H9 (cell line): Measurements from ENCODE around the gene TBATA. TPM values are rescaled to one million over a fixed set of nuclear protein-coding genes. Genes with fewer than 3 reads are reported as not detected.

Experiments used
- DNase-seq: peaks from one replicate; pipeline ENCODE4 v3.0.0-alpha.2; 2017
- H2AFZ ChIP-seq: one replicate; pipeline ENCODE4 v1.6.1; 2013; ENCODE audit warnings: mild to moderate bottlenecking, low read length, control low read depth, moderate library complexity
- H2AK5ac ChIP-seq: 2 replicates; pipeline ENCODE4 v1.6.1; 2013; ENCODE audit warnings: low read length, control low read depth, mixed read lengths; ENCODE audit not compliant: insufficient read length
- H2BK120ac ChIP-seq: one replicate; pipeline ENCODE4 v1.6.1; 2013; ENCODE audit warnings: low read depth, mild to moderate bottlenecking, low read length, control low read depth, inconsistent platforms; ENCODE audit not compliant: poor library complexity, severe bottlenecking
- H2BK12ac ChIP-seq: 2 replicates; pipeline ENCODE4 v1.6.1; 2013; ENCODE audit warnings: low read length, control low read depth, mixed read lengths, low read depth; ENCODE audit not compliant: insufficient read length
- H2BK15ac ChIP-seq: 2 replicates; pipeline ENCODE4 v1.6.1; 2013; ENCODE audit warnings: low read depth, low read length, control low read depth
- H2BK20ac ChIP-seq: one replicate; pipeline ENCODE4 v1.6.1; 2013; ENCODE audit warnings: low read depth, mild to moderate bottlenecking, low read length, control low read depth, inconsistent platforms; ENCODE audit not compliant: poor library complexity, severe bottlenecking
- H2BK5ac ChIP-seq: 2 replicates; pipeline ENCODE4 v1.6.1; 2013; ENCODE audit warnings: low read length, control low read depth, mixed read lengths; ENCODE audit not compliant: insufficient read length
- H3K14ac ChIP-seq: 2 replicates; pipeline ENCODE4 v1.6.1; 2013; ENCODE audit warnings: low read length, control low read depth; ENCODE audit not compliant: insufficient read depth
- H3K18ac ChIP-seq: 2 replicates; pipeline ENCODE4 v1.6.1; 2013; ENCODE audit warnings: low read depth, mild to moderate bottlenecking, mixed read lengths, low read length, control low read depth; ENCODE audit not compliant: insufficient read length
- H3K23ac ChIP-seq: 2 replicates; pipeline ENCODE4 v1.6.1; 2013; ENCODE audit warnings: low read length, control low read depth, mixed read lengths, low read depth; ENCODE audit not compliant: insufficient read length
- H3K23me2 ChIP-seq: 2 replicates; pipeline ENCODE4 v1.6.1; 2013; ENCODE audit warnings: low read depth, mild to moderate bottlenecking, mixed read lengths, low read length, control low read depth; ENCODE audit not compliant: insufficient read length, poor library complexity, severe bottlenecking
- H3K27ac ChIP-seq: 2 replicates; pipeline ENCODE4 v1.5.1; 2013; ENCODE audit warnings: low read length, control low read depth, mixed read lengths, low read depth; ENCODE audit not compliant: insufficient read length
- H3K27me3 ChIP-seq: 2 replicates; pipeline ENCODE4 v1.6.1; 2013; ENCODE audit warnings: low read length, control low read depth, inconsistent platforms; ENCODE audit not compliant: insufficient read depth
- H3K4ac ChIP-seq: 2 replicates; pipeline ENCODE4 v1.6.1; 2013; ENCODE audit warnings: low read depth, mild to moderate bottlenecking, control low read depth, inconsistent platforms, low read length, moderate library complexity
- H3K4me1 ChIP-seq: 2 replicates; pipeline ENCODE4 v1.6.1; 2013; ENCODE audit warnings: low read length, control low read depth, inconsistent platforms; ENCODE audit not compliant: insufficient read depth
- H3K4me2 ChIP-seq: 2 replicates; pipeline ENCODE4 v1.6.1; 2013; ENCODE audit warnings: low read length, control low read depth, mixed read lengths; ENCODE audit not compliant: insufficient read length, insufficient read depth
- H3K56ac ChIP-seq: 2 replicates; pipeline ENCODE4 v1.6.1; 2013; ENCODE audit warnings: low read depth, mild to moderate bottlenecking, mixed read lengths, low read length, control low read depth; ENCODE audit not compliant: insufficient read length
- H3K79me1 ChIP-seq: 2 replicates; pipeline ENCODE4 v1.6.1; 2013; ENCODE audit warnings: low read depth, mild to moderate bottlenecking, moderate library complexity, low read length, control low read depth, inconsistent platforms; ENCODE audit not compliant: insufficient read depth, poor library complexity, severe bottlenecking
- H3K79me2 ChIP-seq: 2 replicates; pipeline ENCODE4 v1.6.1; 2013; ENCODE audit warnings: low read length, control low read depth, inconsistent platforms; ENCODE audit not compliant: insufficient read depth
- H3K9ac ChIP-seq: 2 replicates; pipeline ENCODE4 v1.6.1; 2013; ENCODE audit warnings: low read length, control low read depth, mixed read lengths; ENCODE audit not compliant: insufficient read length; ENCODE audit errors: extremely low read depth
- H3K9me3 ChIP-seq: one replicate; pipeline ENCODE4 v1.6.1; 2013; ENCODE audit warnings: low read depth, low read length, inconsistent platforms; ENCODE audit not compliant: control insufficient read depth
- H3T11ph ChIP-seq: one replicate; pipeline ENCODE4 v1.6.1; 2013; ENCODE audit warnings: mild to moderate bottlenecking, low read length, control low read depth, inconsistent platforms
- H4K20me1 ChIP-seq: one replicate; pipeline ENCODE4 v1.6.1; 2013; ENCODE audit not compliant: control insufficient read depth, insufficient read length, insufficient read depth
- H4K5ac ChIP-seq: 2 replicates; pipeline ENCODE4 v1.6.1; 2013; ENCODE audit warnings: low read depth, mild to moderate bottlenecking, mixed read lengths, low read length, control low read depth; ENCODE audit not compliant: insufficient read length
- H4K8ac ChIP-seq: replicated peaks from 2 replicates; pipeline ENCODE4 v1.6.1; 2013; ENCODE audit warnings: low read length, control low read depth, mixed read lengths, low read depth; ENCODE audit not compliant: insufficient read length
- H4K91ac ChIP-seq: 2 replicates; pipeline ENCODE4 v1.6.1; 2013; ENCODE audit warnings: low read depth, mild to moderate bottlenecking, moderate library complexity, mixed read lengths, low read length, control low read depth; ENCODE audit not compliant: insufficient read length
- H3K27ac Mint-ChIP-seq, 3 experiments: 2 replicates in 2 of 3; 3 replicates in 1 of 3; pipeline ENCODE4 v1.8.0; 2020 to 2021; ENCODE audit warnings: mixed read lengths in 3 of 3, mild to moderate bottlenecking in 1 of 3, moderate library complexity in 1 of 3
- H3K27me3 Mint-ChIP-seq: 2 replicates; pipeline ENCODE4 v1.8.0; 2021; ENCODE audit warnings: low read depth, mild to moderate bottlenecking, moderate library complexity, mixed read lengths
- H3K36me3 Mint-ChIP-seq, 3 experiments: 2 replicates in 2 of 3; 3 replicates in 1 of 3; pipeline ENCODE4 v1.8.0; 2020 to 2021; ENCODE audit warnings: low read depth in 3 of 3, mixed read lengths in 3 of 3; ENCODE audit not compliant: insufficient read depth in 1 of 3
- H3K4me1 Mint-ChIP-seq, 2 experiments: 2 replicates each; pipeline ENCODE4 v1.8.0; 2020; ENCODE audit warnings: mixed read lengths in 2 of 2
- H3K4me3 Mint-ChIP-seq, 2 experiments: 2 replicates in 1 of 2; 3 replicates in 1 of 2; pipeline ENCODE4 v1.8.0; 2020 to 2021; ENCODE audit warnings: mild to moderate bottlenecking in 2 of 2, mixed read lengths in 2 of 2, moderate library complexity in 1 of 2
- H3K9me3 Mint-ChIP-seq, 2 experiments: 2 replicates in 1 of 2; 3 replicates in 1 of 2; pipeline ENCODE4 v1.8.0; 2020; ENCODE audit warnings: mild to moderate bottlenecking in 2 of 2, mixed read lengths in 2 of 2, moderate library complexity in 1 of 2
- WGBS: extraction: QIAGEN DNeasy Blood & Tissue Kit; methylation state at CpG from one replicate; pipeline ENCODE4 v1.1.7; 2013; ENCODE audit warnings: missing lambda C conversion rate, low lambda C conversion rate, mixed read lengths; ENCODE audit not compliant: insufficient read length; ENCODE audit errors: extremely low coverage; 5-methylcytosine and 5-hydroxymethylcytosine counted together
- total RNA-seq: library from RNA; stranded (reverse); gene quantifications from 2 replicates; pipeline ENCODE4 v1.2.1, GENCODE V29; 2021
- TF ChIP-seq, protein P1 (sequence below): fragments of 200-600 bp; sonication (generic); conservative IDR thresholded peaks from 3 replicates; pipeline ENCODE4 v1.8.0; 2021; ENCODE audit warnings: antibody characterized with exemption, mild to moderate bottlenecking

TBATA gene
- total RNA-seq, 1 experiment from 2014 or later: not detected

GRCh38 chr10:70828923-70829322 lies 43.7 kb upstream of the TBATA start:
- H3K79me1 ChIP-seq: peaks cover 3% of the 10 kb centered on the region
- H3K9me3 Mint-ChIP-seq: no peaks in the 10 kb centered on the region; a peak in 1 of 5 replicates
- H3K36me3 Mint-ChIP-seq: peaks cover 5 to 25% (median 19%) of the 10 kb centered on the region in 3 experiments
- H3T11ph ChIP-seq: no peak overlapping the region
- no peak overlapping the region for H3K27ac ChIP-seq
- H3K18ac ChIP-seq: no peak overlapping the region
- no peak overlapping the region for H3K56ac ChIP-seq
- H2AK5ac ChIP-seq: no peak overlapping the region
- H3K4me1 ChIP-seq: no peaks in the 10 kb centered on the region
- H3K79me2 ChIP-seq: peaks cover 1% of the 10 kb centered on the region; the same call in 1 of the 2 replicates
- no peak overlapping the region for H4K8ac ChIP-seq
- no peak overlapping the region for H2AFZ ChIP-seq
- no peaks in the 10 kb centered on the region for H3K27me3 ChIP-seq
- H2BK12ac ChIP-seq: no peak overlapping the region
- H4K5ac ChIP-seq: no peak overlapping the region
- no peak overlapping the region for H3K4me2 ChIP-seq
- H2BK5ac ChIP-seq: no peak overlapping the region
- no peaks in the 10 kb centered on the region for H3K27me3 Mint-ChIP-seq
- no peak overlapping the region for H3K4ac ChIP-seq
- H3K4me1 Mint-ChIP-seq: peaks cover 0 to 8% of the 10 kb centered on the region in 2 experiments; a peak in 2 of 4 replicates
- no peak overlapping the region for H3K9ac ChIP-seq
- no peak overlapping the region for H2BK20ac ChIP-seq
- no peak overlapping the region for H3K4me3 Mint-ChIP-seq
- no peaks in the 10 kb centered on the region for H3K9me3 ChIP-seq
- no peak overlapping the region for H4K91ac ChIP-seq
- no peaks in the 10 kb centered on the region for H4K20me1 ChIP-seq
- H3K14ac ChIP-seq: no peak overlapping the region
- TF ChIP-seq, protein P1, sequence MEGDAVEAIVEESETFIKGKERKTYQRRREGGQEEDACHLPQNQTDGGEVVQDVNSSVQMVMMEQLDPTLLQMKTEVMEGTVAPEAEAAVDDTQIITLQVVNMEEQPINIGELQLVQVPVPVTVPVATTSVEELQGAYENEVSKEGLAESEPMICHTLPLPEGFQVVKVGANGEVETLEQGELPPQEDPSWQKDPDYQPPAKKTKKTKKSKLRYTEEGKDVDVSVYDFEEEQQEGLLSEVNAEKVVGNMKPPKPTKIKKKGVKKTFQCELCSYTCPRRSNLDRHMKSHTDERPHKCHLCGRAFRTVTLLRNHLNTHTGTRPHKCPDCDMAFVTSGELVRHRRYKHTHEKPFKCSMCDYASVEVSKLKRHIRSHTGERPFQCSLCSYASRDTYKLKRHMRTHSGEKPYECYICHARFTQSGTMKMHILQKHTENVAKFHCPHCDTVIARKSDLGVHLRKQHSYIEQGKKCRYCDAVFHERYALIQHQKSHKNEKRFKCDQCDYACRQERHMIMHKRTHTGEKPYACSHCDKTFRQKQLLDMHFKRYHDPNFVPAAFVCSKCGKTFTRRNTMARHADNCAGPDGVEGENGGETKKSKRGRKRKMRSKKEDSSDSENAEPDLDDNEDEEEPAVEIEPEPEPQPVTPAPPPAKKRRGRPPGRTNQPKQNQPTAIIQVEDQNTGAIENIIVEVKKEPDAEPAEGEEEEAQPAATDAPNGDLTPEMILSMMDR: no peak
- no peak overlapping the region for H3K23ac ChIP-seq
- H3K23me2 ChIP-seq: no peaks in the 10 kb centered on the region
- no peak for DNase-seq
- no peak overlapping the region for H2BK15ac ChIP-seq
- no peak overlapping the region for H2BK120ac ChIP-seq
- no peak overlapping the region for H3K27ac Mint-ChIP-seq
- WGBS: no CpG with 5 or more reads among the region's 4 CpGs
